ENCODE data around the gene ALG10B.

Gene ALG10B

DNA sequence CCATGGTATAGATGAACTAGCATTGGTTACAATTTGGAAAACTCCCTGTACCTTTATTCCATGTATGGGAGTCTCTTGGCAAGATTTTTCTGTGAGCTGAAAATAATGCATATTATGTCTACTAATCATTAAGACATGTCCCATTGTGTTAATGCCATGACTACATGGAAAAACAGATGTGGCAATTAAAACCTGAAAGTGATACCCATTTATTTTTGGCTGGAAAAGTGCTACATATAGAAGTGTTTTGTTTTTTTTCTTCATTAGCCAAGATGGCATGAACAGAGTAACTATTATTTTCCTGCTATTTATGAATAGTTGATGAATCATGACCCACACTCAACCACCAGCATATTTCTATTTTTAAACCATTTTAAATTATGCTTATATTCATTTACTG lies 58.2 kb downstream of the ALG10B start:
- DNase-seq (ENCODE audit: low spot score) = no peak
